GM21825 (cell line): ENCODE measurements around the gene SLC39A7.

Experiments
- ATAC-seq: cut with Tn5 transposase; IDR thresholded peaks from one replicate; pipeline ENCODE4 v1.9.1; 2021; ENCODE audit warnings: mild to moderate bottlenecking, moderate library complexity; ENCODE audit not compliant: unreplicated experiment

The SLC39A7 gene

DNA sequence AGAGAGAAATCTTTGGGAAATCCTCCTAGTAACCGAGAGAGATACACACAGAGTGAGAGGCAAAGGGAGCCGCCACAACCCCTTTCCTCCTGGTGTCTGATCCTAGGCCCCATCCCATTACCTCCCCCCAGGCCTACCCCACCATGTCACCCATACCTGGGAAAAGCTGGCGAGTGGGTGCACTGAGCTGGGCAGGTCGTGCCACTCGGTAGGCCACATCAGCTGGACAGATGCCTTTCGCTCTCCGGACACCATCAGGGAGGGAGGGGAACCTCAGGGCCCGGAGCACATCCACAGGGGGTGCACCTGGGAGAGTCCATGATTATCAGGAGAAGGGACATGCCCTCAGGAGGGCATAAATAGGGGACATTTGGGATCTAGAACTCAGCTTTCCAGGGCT is 11.5 kb upstream of the SLC39A7 start:
- ATAC-seq = no peak

DNA sequence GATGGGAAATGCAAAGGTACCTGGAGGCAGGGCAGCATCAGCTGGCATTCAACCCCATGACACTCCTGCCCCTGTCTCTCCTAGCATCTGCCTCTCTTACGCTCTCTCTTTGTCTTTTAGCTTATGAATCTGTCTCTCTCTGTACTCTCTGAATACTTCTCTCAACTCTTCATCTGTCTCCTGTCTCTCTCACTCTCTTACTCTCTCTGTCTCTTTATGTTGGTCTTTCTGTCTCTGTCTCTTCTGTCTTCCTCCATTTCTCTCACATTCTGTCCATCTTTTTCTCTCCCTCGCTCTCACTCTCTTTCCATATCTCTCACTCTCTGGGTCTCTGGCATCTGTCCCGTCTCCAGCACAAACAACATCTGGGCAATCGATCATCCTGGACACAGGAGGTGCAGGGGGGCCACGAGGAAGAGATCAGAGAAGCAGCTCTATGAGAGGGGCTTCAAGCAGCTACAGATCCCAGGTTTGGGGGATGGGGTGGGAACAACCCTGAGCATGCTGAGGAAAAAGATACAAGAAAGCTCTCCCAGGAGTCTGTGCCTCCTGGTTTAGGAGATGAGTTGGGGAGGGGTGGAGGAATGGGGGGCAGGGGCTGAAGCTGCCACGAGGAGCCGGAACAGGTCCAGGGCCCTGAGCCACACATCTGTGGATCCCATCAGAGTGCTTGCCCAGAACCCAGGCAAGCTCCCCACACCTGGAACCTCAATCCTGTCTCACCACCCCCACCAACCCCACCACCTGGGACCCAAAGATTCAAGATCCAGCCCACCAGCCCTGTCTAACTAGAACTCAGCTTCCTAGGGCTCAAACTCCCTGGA is 10.8 kb upstream of the SLC39A7 start:
- ATAC-seq = no peak

DNA sequence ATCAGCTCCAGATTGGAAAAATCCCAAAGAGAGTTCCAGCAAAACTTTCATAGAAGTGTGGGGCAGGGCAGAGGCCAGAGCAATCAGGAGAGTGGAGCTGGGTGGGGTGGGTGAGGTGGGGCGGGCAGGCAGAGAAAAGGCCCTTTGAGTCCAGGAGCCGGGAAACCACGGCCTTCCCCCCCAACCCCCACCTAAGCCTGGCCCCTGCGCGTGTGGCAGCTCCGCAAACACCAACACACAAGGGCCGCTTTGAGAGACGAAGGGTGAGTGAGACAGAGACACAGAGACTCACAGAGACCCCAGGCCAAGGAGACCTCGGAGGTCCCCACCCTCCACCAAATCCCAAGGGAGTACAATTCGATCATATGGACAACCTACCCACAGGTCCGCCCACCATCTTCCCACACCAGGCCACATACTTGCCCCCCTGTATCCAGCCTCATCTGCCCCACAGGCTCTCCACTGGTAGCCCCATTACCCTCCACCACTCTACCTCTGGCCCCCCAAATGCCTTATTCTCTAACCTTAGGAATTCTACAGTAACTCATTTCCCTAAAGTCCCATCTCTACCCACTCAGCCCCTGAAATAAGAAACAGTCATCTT is 10.1 kb upstream of the SLC39A7 start:
- no peak for ATAC-seq

DNA sequence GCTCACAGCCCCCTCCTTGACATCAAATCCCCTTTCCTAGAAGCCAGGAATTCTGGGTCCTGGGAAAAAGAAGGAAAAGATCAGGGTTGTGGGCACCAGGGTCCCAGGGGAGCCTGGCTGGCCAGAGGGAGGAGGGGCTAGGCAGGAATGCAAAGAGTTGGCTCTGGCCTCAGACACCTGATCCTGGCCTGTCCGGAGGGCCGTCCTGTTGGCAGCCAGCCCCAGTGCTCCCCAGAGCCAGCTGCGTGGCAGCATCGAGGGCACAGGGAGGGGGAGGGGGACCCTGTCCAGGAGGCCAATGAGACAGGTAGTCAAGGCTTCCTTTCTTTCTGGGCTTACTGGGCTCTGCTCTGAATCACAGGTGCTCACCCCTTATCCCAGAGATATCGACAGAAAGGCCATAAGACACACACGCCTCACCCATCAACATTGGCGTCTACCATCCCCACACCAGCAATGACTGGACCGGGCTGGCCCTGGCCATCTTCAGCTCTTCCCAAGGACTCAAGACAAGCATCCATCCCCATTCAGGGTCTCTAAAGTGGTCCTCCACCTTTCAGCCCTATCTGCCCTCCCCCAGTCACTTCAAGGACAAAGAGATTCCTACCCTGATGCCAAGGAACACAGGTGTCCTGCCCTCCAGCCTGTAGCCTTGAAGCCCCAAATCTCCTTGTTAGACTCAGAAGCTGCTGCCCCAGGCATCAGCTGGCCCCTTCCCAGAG is 9.1 kb upstream of the SLC39A7 start:
- ATAC-seq = no peak

DNA sequence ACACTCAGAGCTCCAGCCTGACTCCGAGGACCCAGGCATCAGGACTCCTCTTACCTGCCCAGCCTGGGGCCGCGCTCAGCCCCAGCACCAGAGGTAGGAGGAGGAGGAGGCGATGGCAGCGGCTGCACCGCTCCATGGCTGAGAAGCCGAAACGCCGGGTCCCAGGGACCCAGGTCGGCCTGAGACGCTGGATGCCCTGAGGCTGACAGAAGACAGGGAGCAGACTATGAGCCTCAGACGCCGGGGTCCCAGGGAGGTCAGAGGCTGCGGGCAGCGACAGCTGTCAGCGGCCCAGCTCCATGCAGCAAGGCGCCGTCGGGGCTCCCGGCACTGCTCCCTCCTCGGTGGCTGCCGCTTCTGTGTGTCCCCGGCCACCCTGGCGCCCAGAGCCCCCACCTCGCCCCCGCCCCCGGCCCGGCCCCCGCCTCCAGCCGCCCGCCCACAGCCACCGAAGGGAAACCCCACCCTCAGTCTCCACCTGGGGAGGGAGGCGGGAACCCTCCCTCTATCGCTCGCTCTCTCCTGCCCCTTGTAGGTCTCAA is 8.5 kb upstream of the SLC39A7 start, which contains the start of gene COL11A2:
COL11A2 (minus strand) TSS at position 363 of the 542 bp plus-strand sequence; CDS start at position 136, 227 bp downstream.
- ATAC-seq = no peak

DNA sequence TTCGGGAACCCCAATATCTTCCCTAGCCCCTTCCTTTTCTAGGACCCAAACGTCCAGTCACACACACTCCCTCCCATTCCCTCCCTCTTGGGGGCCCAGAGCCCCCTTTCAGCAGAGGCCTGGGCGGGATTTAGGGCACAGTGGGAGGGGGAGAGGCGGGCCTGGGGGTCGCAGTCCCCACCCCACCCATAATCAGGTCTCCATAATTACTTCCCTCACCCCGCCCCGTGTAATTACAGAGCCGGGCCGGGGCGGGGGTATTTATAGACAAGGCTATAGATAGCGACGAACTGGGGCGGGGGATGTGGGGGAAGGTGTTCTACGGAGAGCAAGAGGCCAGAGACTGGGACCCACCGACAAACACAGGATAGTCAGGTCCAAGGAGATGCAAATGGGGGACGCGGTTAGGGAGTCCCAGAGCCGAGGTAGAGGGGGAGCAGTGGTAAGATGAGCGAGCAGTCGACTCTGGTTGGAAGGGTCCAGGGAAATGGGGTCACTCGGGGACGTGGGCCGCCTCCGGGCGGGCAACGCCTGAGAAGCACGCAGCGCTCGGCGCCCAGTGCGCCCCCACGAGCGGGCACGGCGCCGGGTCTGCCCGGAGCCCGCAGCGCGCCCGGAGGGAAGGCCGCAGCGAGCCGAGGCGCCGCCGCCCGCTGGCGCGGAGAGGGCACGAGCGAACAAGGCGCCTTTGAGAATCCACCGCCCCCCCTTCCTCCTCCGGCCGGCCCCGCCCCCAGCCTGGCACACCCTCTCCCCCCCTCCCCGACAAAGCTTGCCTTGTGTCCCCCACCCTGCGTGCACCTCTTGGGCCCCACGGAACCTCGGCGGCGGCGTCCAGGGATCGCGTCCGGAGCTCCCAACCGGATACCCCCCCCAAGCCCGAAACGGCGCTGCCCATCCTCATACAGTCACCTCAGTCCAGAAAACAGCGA is 7.7 kb upstream of the SLC39A7 start:
- ATAC-seq = no peak

DNA sequence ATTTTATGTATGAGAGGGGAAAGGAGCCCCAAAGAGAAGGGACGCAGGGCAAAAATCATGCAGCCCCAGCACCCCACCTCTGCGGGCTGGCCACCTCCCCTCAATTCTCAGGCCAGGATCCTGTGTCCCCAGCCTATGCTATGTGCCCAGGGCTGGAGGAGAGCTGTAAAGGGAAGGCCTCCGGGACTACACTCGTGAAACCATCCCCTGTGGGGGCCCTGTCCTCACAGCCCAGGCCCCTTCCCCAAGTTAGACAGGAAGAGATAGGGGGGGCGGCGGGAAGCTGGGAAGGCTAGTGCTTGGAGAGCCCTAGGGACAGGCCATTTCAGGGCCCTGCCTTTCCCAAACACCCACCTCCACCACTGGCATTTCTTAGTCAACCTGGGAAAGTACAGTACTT is 7.0 kb upstream of the SLC39A7 start:
- ATAC-seq = no peak

DNA sequence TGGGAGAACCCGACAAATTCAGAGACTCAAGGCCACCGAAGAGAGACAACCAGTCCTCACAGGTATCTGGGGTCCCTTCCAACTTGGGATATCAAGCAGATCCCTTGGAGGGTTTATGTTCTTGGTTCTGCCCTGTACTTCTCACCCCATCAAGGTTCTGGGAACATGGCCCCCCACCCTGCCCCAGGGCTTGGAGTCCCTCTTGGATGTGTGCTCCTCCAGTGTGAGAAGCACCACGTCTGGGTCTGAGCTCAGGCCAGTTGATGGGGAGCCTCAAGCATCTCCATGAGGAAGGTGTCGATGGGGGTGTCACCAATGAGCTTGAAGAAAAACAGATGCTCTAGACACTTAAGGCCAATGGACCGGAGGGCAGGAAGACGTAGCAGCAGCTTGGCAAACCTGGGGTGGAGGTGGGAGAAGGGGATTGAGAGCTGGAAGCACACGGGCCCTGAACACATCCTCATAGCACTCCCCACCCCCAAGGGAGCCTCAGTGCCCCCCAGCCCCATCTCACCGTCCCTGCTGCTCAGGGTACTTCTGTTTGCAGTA is 6.2 kb upstream of the SLC39A7 start:
- ATAC-seq = no peak

DNA sequence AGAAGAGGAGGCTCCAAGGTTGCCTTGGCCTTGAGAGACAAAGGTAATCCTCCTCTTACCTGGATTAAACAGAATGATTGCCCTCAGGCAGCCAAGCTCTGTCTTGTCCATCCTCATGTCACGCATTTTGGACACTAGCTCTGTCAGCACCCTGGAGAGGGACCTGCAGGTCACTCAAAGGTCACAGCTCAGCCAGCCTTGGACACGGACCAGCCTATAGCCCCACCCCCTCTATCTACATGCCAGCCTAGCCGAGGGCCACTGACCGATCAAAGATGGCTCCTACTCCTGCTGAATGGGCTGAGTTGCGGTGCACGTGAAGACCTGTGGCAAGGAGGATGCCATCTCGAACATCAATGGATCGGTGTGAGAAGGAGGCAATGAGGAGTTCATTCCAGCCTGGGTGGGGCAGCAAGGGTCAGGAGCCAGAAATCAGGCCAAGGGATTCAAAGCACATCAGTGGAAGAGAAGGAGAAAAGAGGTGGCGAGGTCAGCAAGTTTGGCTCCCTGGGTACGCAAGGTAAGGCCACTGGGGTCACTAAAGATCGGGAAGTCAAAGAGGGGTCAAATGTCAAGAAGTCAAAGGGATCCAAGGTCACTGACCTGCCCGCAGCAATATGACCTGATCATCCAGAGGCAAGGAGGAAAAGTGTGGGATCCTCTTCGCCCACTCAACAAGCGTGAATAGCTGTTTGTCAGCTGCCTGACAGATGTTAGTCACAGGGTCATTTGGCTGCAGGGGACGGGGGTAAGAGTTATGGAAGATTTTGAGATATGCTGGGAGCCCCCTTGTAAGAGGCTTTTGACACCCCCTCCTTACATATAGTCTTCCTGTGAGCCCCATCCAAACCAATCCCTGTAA is 5.1 kb upstream of the SLC39A7 start:
- ATAC-seq = no peak

DNA sequence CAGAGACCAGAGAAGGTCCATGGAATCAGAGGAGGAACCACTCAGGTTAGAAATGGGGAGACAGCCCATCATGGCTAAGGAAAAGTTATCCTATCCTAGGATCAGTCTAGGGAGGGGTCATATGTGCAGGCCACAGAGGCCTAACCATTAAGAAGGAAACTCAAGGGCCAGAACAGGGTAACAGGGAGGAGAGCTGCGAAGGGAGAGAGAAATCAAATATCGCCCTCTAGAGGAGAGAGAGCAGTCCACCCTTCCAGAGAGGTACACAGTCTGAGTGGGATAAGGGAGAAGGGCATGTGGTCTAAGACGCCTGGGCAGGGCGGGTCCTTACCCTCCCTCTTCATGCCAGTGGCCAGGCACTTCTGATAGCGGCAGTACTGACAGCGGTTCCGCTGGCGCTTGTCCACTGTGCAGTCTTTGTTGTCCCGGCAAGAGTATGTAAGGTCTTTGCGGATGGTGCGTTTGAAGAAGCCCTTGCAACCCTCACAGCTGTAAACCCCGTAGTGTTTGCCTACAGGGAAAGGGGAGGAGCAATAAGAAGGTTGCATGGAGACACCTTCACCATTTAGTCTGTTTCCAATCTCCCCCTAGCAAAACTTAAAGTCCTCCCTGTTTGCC is 3.1 kb upstream of the SLC39A7 start:
- no peak for ATAC-seq

DNA sequence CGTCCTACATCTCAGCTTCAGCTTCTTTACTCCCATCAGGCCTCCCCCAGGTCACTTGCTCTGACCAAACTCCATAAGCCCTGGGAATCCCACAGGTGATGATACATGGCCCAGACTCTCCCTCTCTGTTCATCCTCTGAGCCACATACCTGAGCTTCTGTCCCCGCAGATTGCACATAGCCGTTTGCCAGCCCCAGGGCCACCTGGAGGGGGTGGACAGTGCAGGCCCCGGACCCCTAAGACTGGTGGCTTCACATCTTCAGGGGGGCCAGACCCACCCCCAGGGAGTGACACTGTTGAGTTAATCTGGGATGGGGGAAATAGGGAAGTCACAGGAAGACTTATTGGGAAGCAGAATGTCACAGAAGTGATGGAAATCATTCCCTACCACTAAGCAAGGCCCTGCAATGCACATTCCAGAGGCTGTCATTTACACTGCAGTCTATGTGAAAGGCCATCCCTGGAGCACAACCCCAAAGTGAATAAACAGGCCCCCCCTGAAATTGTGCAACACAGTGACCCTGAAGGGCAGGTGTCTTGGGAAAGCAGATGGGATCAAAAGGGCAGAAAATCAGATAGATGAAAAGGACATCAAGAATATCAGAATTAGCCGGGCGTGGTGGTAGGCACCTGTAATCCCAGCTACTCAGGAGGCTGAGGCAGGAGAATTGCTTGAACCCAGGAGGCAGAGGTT is 2.4 kb upstream of the SLC39A7 start:
- no peak for ATAC-seq

DNA sequence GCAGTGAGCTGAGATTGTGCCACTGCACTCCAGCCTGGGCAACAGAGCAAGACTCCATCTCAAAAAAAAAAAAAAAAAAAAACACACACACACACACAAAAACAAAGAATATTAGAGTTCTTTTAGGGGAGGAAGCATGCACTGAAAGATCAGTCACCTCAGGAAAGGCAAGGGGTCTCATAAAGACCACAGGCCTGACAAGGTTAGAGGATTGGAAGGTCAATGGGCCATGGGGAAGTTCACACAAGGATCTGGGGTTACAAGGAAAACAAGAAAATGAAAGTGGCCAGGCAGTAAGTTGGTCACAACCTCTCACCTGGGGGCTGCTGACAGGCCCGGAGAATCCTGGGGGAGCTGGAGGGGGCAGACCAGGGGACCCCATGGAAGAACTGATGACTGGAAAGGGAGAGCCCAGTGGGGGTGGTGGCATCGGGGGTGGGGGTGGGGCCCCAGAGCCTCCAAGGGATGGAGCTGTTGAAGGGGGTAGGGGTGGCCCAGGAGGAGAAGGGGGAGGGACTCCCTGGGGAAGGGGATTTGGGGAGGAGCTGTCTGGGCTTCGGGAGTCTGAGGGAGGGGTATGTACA is 1.7 kb upstream of the SLC39A7 start:
- ATAC-seq = no peak

DNA sequence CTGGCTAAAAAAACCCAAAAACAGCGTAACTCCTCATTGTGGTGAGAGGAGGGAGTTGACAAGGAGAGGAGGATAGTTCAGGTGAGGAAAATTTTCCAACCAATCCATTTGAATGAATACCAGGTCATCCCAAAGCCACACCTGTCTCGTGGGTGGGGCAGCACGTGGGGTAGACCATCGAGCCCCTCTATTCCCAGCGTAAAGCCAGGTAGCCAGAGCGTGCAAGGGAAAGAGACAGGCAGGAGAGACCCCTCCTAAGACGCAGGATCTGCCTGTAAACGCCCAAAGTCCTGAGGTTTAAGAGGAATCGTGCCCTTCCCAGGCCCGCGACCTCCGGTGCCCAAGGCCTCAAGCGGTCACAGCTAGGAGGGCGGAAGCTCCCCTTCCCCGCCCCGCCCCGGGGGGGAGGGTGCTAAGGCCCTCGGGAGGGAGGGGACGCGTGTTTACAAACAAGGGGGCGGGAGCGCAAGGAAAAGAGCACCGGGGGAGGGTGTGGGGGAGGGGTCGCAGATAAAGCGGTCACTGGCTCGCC is 914 bp upstream of the SLC39A7 start:
- ATAC-seq = peak; percentile 21

DNA sequence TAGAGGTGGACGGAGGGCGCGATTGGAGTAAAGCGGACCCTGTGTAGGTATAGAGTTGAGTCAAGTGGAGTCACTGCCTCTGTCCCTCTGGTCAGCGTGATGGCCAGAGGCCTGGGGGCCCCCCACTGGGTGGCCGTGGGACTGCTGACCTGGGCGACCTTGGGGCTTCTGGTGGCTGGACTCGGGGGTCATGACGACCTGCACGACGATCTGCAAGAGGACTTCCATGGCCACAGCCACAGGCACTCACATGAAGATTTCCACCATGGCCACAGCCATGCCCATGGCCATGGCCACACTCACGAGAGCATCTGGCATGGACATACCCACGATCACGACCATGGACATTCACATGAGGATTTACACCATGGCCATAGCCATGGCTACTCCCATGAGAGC is 479 bp downstream of the SLC39A7 start:
- no peak for ATAC-seq

DNA sequence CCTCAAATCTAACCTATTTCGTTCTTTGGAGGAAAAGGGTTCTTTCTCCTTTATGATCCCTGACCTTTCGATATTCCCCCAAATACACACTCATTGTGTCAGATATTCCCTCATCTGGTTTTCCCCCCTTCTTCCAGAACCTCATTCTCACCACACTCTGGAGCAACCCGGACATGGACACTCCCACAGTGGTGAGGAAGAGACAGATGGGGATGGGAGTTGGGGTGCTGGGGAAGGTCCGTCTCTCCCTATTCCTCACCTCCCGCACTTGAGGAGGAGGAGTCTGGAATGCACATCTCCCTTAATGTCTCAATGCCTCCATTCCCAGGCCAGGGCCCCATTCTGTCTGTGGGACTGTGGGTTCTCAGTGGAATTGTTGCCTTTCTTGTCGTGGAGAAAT is 1.3 kb downstream of the SLC39A7 start:
- ATAC-seq = no peak

DNA sequence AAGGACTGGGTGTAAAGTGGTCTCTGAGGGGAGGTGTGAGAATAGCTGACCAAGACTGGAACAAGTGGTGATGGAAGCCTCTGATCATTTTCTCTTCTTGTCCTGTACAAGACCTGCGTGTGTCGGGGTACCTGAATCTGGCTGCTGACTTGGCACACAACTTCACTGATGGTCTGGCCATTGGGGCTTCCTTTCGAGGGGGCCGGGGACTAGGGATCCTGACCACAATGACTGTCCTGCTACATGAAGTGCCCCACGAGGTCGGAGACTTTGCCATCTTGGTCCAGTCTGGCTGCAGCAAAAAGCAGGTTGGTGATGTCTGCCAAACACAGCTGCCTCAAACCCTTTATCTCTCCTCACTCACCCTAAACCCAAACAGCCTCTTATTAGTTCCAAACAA is 2.1 kb downstream of the SLC39A7 start:
- no peak for ATAC-seq

DNA sequence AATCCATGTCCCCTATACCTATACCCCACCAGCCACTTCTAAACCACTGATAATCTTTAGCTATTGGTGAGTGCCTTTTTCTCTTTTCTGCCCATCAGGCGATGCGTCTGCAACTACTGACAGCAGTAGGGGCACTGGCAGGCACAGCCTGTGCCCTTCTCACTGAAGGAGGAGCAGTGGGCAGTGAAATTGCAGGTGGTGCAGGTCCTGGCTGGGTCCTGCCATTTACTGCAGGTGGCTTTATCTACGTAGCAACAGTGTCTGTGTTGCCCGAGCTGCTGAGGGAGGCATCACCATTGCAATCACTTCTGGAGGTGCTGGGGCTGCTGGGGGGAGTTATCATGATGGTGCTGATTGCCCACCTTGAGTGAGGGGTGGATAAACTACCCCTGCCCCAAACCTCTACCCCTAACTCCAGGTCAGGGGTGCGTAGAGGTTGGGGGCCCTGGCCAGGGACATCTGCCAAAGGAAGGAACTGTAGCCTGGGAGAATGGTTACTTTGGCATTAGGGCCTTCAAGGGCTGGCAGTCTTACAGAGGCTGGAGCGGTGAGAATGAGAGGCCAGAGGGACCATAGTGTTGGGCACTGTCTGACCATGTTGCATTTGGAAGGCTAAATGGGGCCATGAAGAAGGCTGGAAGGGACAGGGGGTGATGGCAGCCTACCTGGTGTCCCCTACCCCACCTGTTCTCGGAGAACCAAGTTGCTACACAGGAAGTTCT is 2.9 kb downstream of the SLC39A7 start:
- no peak for ATAC-seq
